ENCODE data around the gene DNAJB9. TPM values are rescaled to one million over a fixed set of nuclear protein-coding genes. Genes with fewer than 3 reads are reported as not detected.

Gene DNAJB9
- total RNA-seq, 1 experiment from 2014 or later = 11.1 TPM

DNA sequence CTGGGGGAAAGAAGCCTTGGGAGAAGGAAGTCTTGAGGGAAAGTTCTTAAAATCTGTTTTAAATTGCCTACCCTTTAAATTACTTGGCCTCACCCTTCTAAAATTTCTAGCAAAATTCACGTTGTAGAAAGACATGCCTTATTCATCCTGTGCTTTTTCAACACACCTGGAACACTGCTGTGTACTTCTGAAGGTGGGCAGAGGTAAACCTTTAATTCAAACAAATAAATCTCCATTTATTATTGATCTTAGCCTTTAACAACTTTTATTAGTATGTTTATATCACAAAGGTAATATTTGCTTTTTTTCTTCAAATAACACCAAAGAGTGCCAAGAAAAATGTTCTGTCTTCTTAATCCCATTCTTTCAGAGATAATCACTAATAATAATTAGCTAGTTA lies 30.7 kb downstream of the DNAJB9 start:
- Histone ChIP-seq H3K27ac (ENCODE audit: low read length) (no peak overlapping the region), H3K4me1 (ENCODE audit: control insufficient read depth, insufficient read depth, low read length) (no peaks in the 10 kb centered on the region), H3K36me3 (ENCODE audit: control insufficient read depth, insufficient read depth, low read length) (no peaks in the 10 kb centered on the region), H3K27me3 (ENCODE audit: control insufficient read depth, insufficient read depth, low read length) (peaks cover 9% of the 10 kb centered on the region; the same call in 1 of the 2 replicates), H3K9me3 (ENCODE audit: control insufficient read depth, insufficient read depth, low read depth, low read length) (no peaks in the 10 kb centered on the region), H3K4me3 (ENCODE audit: low read depth in 2 of 2, low read length in 2 of 2) (no peak overlapping the region)
- BruUV-seq (replicated peaks) = no TSS peak
- intact Hi-C loops (cut with micrococcal nuclease; ENCODE audit: unreplicated experiment) (no loop called here), in situ Hi-C loops (cut with HindIII; ENCODE audit: low pct_unique_long_range_greater_than_20kb, low sequenced_read_pairs) (no loop called here)
- ATAC-seq (no peak), DNase-seq (ENCODE audit: low read depth, low spot score) (no peak)
- CTCF ChIA-PET = no interaction called here
- POLR2A ChIA-PET = no interaction called here
- TF ChIP-seq SIN3A (IDR thresholded peaks at IDR 0.05; ENCODE audit: borderline replicate concordance, insufficient read depth, low read depth, low read length) (no peak), TCF7L2 (IDR thresholded peaks at IDR 0.05; ENCODE audit: low read depth, low read length) (no peak), REST (IDR thresholded peaks at IDR 0.05; ENCODE audit: insufficient read depth in 1 of 2, low read depth in 2 of 2, low read length in 1 of 2) (no peak), CTCF (IDR thresholded peaks at IDR 0.05) (no peak), POLR2AphosphoS5 (IDR thresholded peaks at IDR 0.05; ENCODE audit: low read depth, low read length) (no peak)

DNA sequence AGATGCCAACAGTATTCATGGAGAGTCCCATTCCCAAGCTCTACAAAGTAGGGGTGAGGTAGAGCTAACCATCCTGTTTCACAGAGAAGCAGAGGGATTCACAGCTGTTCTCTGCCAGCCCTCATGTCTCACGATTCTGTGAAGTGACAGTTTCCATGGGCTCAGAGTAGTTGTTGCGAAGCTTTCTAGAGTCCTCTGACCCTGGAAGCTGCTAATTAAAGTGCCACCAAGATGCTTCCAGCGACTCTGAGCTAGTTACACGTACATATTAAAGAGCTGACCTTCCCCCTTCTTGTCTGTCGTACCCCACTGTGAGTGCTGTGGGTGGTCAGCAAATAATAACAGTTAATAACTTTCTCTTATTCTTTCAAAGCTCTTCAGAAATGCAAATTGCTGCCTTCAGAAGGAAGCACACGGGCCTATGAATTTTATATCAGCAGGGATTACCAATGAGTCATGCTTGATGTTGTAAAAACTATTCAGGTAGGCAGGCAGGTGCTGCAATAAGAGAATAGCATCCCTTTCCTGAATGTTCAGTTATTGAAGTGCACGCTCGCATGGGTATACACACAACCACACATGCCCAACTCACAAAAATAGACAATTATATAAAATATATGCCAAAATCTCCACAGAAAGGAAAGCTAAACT lies 34.1 kb downstream of the DNAJB9 start:
- no TSS peak for BruUV-seq (replicated peaks)
- peaks cover 9% of the 10 kb centered on the region; the same call in 1 of the 2 replicates for H3K27me3 ChIP-seq (ENCODE audit: control insufficient read depth, insufficient read depth, low read length)
- H3K4me3 ChIP-seq (ENCODE audit: low read depth in 2 of 2, low read length in 2 of 2) = no peak overlapping the region
- ATAC-seq = no peak
- no peak overlapping the region for H3K27ac ChIP-seq (ENCODE audit: low read length)
- H3K9me3 ChIP-seq (ENCODE audit: control insufficient read depth, insufficient read depth, low read depth, low read length) = no peaks in the 10 kb centered on the region
- H3K4me1 ChIP-seq (ENCODE audit: control insufficient read depth, insufficient read depth, low read length) = no peaks in the 10 kb centered on the region
- in situ Hi-C loops (cut with HindIII; ENCODE audit: low pct_unique_long_range_greater_than_20kb, low sequenced_read_pairs) = no loop called here
- ChIA-PET POLR2A (no interaction called here), CTCF (no interaction called here)
- TF ChIP-seq REST (IDR thresholded peaks at IDR 0.05; ENCODE audit: insufficient read depth in 1 of 2, low read depth in 2 of 2, low read length in 1 of 2) (no peak), CTCF (IDR thresholded peaks at IDR 0.05) (no peak), TCF7L2 (IDR thresholded peaks at IDR 0.05; ENCODE audit: low read depth, low read length) (no peak), SIN3A (IDR thresholded peaks at IDR 0.05; ENCODE audit: borderline replicate concordance, insufficient read depth, low read depth, low read length) (no peak), POLR2AphosphoS5 (IDR thresholded peaks at IDR 0.05; ENCODE audit: low read depth, low read length) (no peak)
- intact Hi-C loops (cut with micrococcal nuclease; ENCODE audit: unreplicated experiment) = no loop called here
- no peak for DNase-seq (ENCODE audit: low read depth, low spot score)
- H3K36me3 ChIP-seq (ENCODE audit: control insufficient read depth, insufficient read depth, low read length) = no peaks in the 10 kb centered on the region
